ENCODE results near the gene RALBP1. TPM values are rescaled to one million over a fixed set of nuclear protein-coding genes. Genes with fewer than 3 reads are reported as not detected.

RALBP1 gene
- total and polyA plus RNA-seq, 9 of the 15 experiments (the other 6 are each of a cell fraction or from before 2014, with no cell fraction given): 10.9 to 70.0 (median 61.3) TPM

GRCh38 chr18:9474983-9475642 lies at the start of gene RALBP1 (continued):
- TF ChIP-seq PRPF4 (IDR thresholded peaks at IDR 0.05; ENCODE audit: insufficient read depth, low read depth, low read length, poor library complexity, severe bottlenecking) (no peak), ARID3B (CRISPR knock-in tag; IDR thresholded peaks at IDR 0.05; ENCODE audit: borderline replicate concordance) (peak; percentile 88; the same call in 1 of the 2 replicates), NR3C1 (CRISPR knock-in tag; IDR thresholded peaks at IDR 0.05) (no peak), ZNF212 (CRISPR knock-in tag; IDR thresholded peaks at IDR 0.05) (peak; percentile 79; the same call in 1 of the 2 replicates), PRMT5 (CRISPR knock-in tag; IDR thresholded peaks at IDR 0.05) (no peak), DMBX1 (CRISPR knock-in tag; IDR thresholded peaks at IDR 0.05; ENCODE audit: borderline replicate concordance) (0 out of 2 replicates have a peak, but pooled peaks have one; percentile 23), TFAM (CRISPR knock-in tag; conservative IDR thresholded peaks at IDR 0.05) (no peak), ZNF764 (CRISPR knock-in tag; IDR thresholded peaks at IDR 0.05; ENCODE audit: low read depth) (0 out of 2 replicates have a peak, but pooled peaks have one; percentile 57), DNMT1 (IDR thresholded peaks at IDR 0.05) (no peak), ZNF3 (CRISPR knock-in tag; IDR thresholded peaks at IDR 0.05) (no peak), BACH1 (tag; IDR thresholded peaks at IDR 0.05) (peak; percentile 37; the same call in 1 of the 2 replicates), PCBP1 (IDR thresholded peaks at IDR 0.05; ENCODE audit: low read depth, low read length, poor library complexity, severe bottlenecking) (peak; percentile 7), ZBED1 (IDR thresholded peaks at IDR 0.05) (no peak), FUS (optimal IDR thresholded peaks at IDR 0.05; ENCODE audit: low read depth, low read length) (no peak), ZNF24 (IDR thresholded peaks at IDR 0.05) (peak; percentile 64; the same call in 1 of the 2 replicates), MAFK (IDR thresholded peaks at IDR 0.05; ENCODE audit: low read length) (no peak), CHD1 (IDR thresholded peaks at IDR 0.05; ENCODE audit: low read length) (no peak), POLR2AphosphoS5 (IDR thresholded peaks at IDR 0.05; ENCODE audit: control insufficient read depth, insufficient read depth, low read depth, low read length) (peak; percentile 80), SREBF2 (CRISPR knock-in tag; IDR thresholded peaks at IDR 0.05) (no peak), BCL6 (CRISPR knock-in tag; IDR thresholded peaks at IDR 0.05) (no peak), ZNF589 (CRISPR knock-in tag; IDR thresholded peaks at IDR 0.05; ENCODE audit: low read depth) (0 out of 2 replicates have a peak, but pooled peaks have one; percentile 0)

Data from K562 (cell line).